HG02943 (cell line): ENCODE measurements around the gene FAM20C.

Experiments
- ATAC-seq: cut with Tn5 transposase; IDR thresholded peaks from one replicate; pipeline ENCODE4 v1.9.1; 2021; ENCODE audit warnings: mild to moderate bottlenecking, low read depth, moderate library complexity; ENCODE audit not compliant: unreplicated experiment

Gene FAM20C

GRCh38 chr7:207418-208129 lies 15.2 kb downstream of the FAM20C start:
- ATAC-seq, result no peak

GRCh38 chr7:208130-208673 lies 15.8 kb downstream of the FAM20C start:
- ATAC-seq, result no peak

GRCh38 chr7:208816-209215 lies 16.4 kb downstream of the FAM20C start:
- no peak for ATAC-seq

GRCh38 chr7:209416-209815 lies 17.0 kb downstream of the FAM20C start:
- no peak for ATAC-seq

GRCh38 chr7:209906-210305 lies 17.5 kb downstream of the FAM20C start:
- no peak for ATAC-seq

GRCh38 chr7:210401-210925 lies 18.1 kb downstream of the FAM20C start:
- ATAC-seq, result no peak

- ATAC-seq, result no peak
Observed at GRCh38 chr7:211033-211714, 18.8 kb downstream of the FAM20C start.

GRCh38 chr7:211715-212058 lies 19.3 kb downstream of the FAM20C start:
- ATAC-seq, result no peak

- ATAC-seq, result no peak
Observed at GRCh38 chr7:212754-213153, 20.4 kb downstream of the FAM20C start.

- ATAC-seq, result no peak
Observed at GRCh38 chr7:213324-213993, 21.1 kb downstream of the FAM20C start.

- no peak for ATAC-seq
Observed at GRCh38 chr7:214410-215212, 22.2 kb downstream of the FAM20C start.

- no peak for ATAC-seq
Observed at GRCh38 chr7:216360-217300, 24.3 kb downstream of the FAM20C start.

- ATAC-seq, result no peak
Observed at GRCh38 chr7:217781-218180, 25.4 kb downstream of the FAM20C start.

GRCh38 chr7:218316-218715 lies 25.9 kb downstream of the FAM20C start:
- ATAC-seq, result no peak

- no peak for ATAC-seq
Observed at GRCh38 chr7:218896-219580, 26.7 kb downstream of the FAM20C start.

- no peak for ATAC-seq
Observed at GRCh38 chr7:219581-220150, 27.3 kb downstream of the FAM20C start.

- ATAC-seq, result no peak
Observed at GRCh38 chr7:220151-220841, 27.9 kb downstream of the FAM20C start.
